Testis (tissue), 2 donors: ENCODE measurements around the gene FAF1.

Source experiments
- POLR2A ChIP-seq: fragments of 450-650 bp; IDR thresholded peaks from one replicate; pipeline ENCODE4 v1.6.1; 2017; ENCODE audit warnings: antibody characterized with exemption, mild to moderate bottlenecking, moderate library complexity
- TF ChIP-seq, protein P1 (sequence below), 3 experiments: fragments of 450-650 bp in 2 of 3; fragments of 200-600 bp in 1 of 3; sonication (generic) in 1 of 3; IDR thresholded peaks; one replicate each; pipeline ENCODE4 v1.5.1; 2016 to 2019; ENCODE audit warnings: antibody characterized with exemption in 3 of 3, mild to moderate bottlenecking in 2 of 3, moderate library complexity in 1 of 3

DNA sequence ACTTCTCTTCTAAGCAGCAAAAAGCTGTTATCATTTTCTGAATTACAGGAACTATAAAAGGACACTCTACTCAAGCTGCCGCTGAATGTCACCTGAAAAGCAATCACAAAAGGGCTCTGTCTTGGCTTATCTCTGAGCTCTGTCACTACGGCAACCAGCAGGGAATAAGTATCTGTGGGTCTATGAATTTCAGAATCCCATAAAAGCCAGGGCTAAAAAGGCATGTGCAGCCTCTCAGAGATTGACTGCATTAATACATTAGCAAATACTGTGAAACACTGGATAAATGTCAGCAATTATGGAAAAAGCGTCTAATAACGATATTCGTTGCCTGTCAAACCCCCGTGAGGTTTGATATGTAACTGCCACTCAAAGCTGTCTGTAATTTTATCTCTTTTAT lies 326.6 kb downstream of the FAF1 start:
- TF ChIP-seq, protein P1, sequence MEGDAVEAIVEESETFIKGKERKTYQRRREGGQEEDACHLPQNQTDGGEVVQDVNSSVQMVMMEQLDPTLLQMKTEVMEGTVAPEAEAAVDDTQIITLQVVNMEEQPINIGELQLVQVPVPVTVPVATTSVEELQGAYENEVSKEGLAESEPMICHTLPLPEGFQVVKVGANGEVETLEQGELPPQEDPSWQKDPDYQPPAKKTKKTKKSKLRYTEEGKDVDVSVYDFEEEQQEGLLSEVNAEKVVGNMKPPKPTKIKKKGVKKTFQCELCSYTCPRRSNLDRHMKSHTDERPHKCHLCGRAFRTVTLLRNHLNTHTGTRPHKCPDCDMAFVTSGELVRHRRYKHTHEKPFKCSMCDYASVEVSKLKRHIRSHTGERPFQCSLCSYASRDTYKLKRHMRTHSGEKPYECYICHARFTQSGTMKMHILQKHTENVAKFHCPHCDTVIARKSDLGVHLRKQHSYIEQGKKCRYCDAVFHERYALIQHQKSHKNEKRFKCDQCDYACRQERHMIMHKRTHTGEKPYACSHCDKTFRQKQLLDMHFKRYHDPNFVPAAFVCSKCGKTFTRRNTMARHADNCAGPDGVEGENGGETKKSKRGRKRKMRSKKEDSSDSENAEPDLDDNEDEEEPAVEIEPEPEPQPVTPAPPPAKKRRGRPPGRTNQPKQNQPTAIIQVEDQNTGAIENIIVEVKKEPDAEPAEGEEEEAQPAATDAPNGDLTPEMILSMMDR (IDR thresholded peaks at IDR 0.05): no peak
- no peak for TF ChIP-seq POLR2A
